Neuron (in vitro differentiated cells): ENCODE measurements around the gene MARCHF3.

Experiments
- H2AFZ ChIP-seq: one replicate; pipeline ENCODE4 v1.6.1; 2013; ENCODE audit warnings: low read depth, mild to moderate bottlenecking, inconsistent platforms, low read length, moderate library complexity
- H3K27me3 ChIP-seq: one replicate; pipeline ENCODE4 v1.6.1; 2013; ENCODE audit warnings: low read length; ENCODE audit not compliant: insufficient read depth
- H3K36me3 ChIP-seq: one replicate; pipeline ENCODE4 v1.6.1; 2013; ENCODE audit warnings: low read length; ENCODE audit not compliant: insufficient read depth
- H3K4me1 ChIP-seq: one replicate; pipeline ENCODE4 v1.6.1; 2013; ENCODE audit warnings: low read length; ENCODE audit not compliant: insufficient read depth
- H3K4me3 ChIP-seq: 2 replicates; pipeline ENCODE4 v1.5.1; 2013; ENCODE audit warnings: mild to moderate bottlenecking, low read length, moderate library complexity
- H3K9me3 ChIP-seq: one replicate; pipeline ENCODE4 v1.6.1; 2013; ENCODE audit warnings: low read length

Gene MARCHF3

DNA sequence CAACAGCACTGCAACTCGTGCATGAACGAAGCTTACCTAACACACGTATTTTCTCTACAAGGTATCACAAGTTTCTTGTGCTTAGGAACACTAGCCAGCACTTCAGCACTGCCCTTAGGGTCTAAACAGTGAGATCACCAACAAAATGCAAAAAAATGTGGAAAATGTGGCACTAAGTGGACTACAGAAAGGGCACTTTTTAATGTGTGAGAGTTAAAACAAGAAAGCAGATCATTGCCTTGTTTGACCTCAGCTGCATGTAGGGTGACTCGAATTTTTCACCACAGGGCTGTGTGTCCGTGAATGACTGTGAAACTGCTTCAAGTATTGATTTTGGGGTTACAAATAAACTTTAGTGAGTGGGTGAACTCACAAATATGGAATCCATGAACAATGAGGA, 90.5 kb downstream of the MARCHF3 start:
- Histone ChIP-seq H3K9me3 (no peaks in the 10 kb centered on the region), H3K27me3 (no peaks in the 10 kb centered on the region), H2AFZ (no peak overlapping the region), H3K4me1 (no peaks in the 10 kb centered on the region), H3K36me3 (no peaks in the 10 kb centered on the region), H3K4me3 (no peak overlapping the region)

DNA sequence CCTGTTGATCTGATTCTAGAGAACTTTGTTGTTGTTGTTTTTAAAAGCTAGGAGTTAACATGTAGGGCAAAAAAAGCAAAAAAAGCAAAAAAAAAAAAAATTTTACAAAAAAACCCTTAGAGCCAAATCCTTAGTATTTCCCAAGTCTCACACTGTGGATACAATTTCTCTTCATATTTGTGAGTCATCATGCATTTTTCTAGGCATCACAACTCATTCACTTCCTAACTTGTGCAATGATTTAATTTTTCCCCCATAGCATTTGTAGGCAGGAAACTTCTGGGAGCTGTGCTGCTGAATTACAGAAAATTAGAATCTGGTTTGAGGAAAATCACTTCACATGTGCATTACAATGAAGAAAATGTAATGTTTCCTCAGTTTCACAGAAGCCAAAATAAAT, 91.9 kb downstream of the MARCHF3 start:
- H2AFZ ChIP-seq, result no peak overlapping the region
- H3K27me3 ChIP-seq, result no peaks in the 10 kb centered on the region
- H3K4me3 ChIP-seq, result no peak overlapping the region
- no peaks in the 10 kb centered on the region for H3K9me3 ChIP-seq
- H3K4me1 ChIP-seq, result no peaks in the 10 kb centered on the region
- no peaks in the 10 kb centered on the region for H3K36me3 ChIP-seq

- Histone ChIP-seq H3K36me3 (no peaks in the 10 kb centered on the region), H3K27me3 (no peaks in the 10 kb centered on the region), H3K4me3 (no peak overlapping the region), H3K9me3 (no peaks in the 10 kb centered on the region), H3K4me1 (no peaks in the 10 kb centered on the region), H2AFZ (no peak overlapping the region)
Observed at GRCh38 chr5:126937771-126938170, 92.6 kb downstream of the MARCHF3 start.

- no peak overlapping the region for H2AFZ ChIP-seq
- H3K9me3 ChIP-seq, result no peaks in the 10 kb centered on the region
- H3K36me3 ChIP-seq, result no peaks in the 10 kb centered on the region
- no peaks in the 10 kb centered on the region for H3K27me3 ChIP-seq
- no peaks in the 10 kb centered on the region for H3K4me1 ChIP-seq
- no peak overlapping the region for H3K4me3 ChIP-seq
Observed at GRCh38 chr5:126936775-126937418, 93.5 kb downstream of the MARCHF3 start.

GRCh38 chr5:126931963-126932660, 98.2 kb downstream of the MARCHF3 start:
- H3K4me1 ChIP-seq, result peaks cover 9% of the 10 kb centered on the region

GRCh38 chr5:126928041-126928440, 102.3 kb downstream of the MARCHF3 start:
- H3K4me3 ChIP-seq, result no peak overlapping the region

More at GRCh38 chr5:126931963-126932660, 98.2 kb downstream of the MARCHF3 start:
- Histone ChIP-seq H3K27me3 (no peaks in the 10 kb centered on the region), H2AFZ (no peak overlapping the region), H3K9me3 (no peaks in the 10 kb centered on the region), H3K4me3 (no peak overlapping the region), H3K36me3 (no peaks in the 10 kb centered on the region)

GRCh38 chr5:126927429-126927828, 102.9 kb downstream of the MARCHF3 start:
- Histone ChIP-seq H3K4me1 (peaks cover 21% of the 10 kb centered on the region), H3K4me3 (no peak overlapping the region), H3K9me3 (no peaks in the 10 kb centered on the region), H3K27me3 (no peaks in the 10 kb centered on the region), H2AFZ (no peak overlapping the region), H3K36me3 (no peaks in the 10 kb centered on the region)

More at GRCh38 chr5:126928041-126928440, 102.3 kb downstream of the MARCHF3 start:
- H2AFZ ChIP-seq, result no peak overlapping the region
- peaks cover 21% of the 10 kb centered on the region for H3K4me1 ChIP-seq
- H3K9me3 ChIP-seq, result no peaks in the 10 kb centered on the region
- no peaks in the 10 kb centered on the region for H3K36me3 ChIP-seq
- H3K27me3 ChIP-seq, result no peaks in the 10 kb centered on the region

DNA sequence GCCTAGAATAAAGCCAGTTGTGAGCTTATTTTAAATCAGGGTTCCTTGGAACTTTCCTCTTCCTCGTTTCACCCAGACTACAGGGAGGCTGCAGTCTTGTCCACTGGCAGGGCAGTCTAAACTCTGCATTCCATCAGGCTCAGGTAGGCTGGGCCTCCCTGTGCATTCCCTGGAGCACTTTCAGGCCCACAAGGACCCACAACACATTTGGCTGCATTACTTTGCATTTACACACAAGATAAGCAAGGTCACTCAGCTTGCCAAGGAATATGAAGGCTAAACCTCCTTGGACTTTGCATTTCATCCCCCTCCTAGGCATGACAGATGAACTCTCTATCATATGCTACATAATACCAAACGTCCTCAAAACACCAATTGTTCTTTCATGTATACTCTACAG, 104.2 kb downstream of the MARCHF3 start:
- no peaks in the 10 kb centered on the region for H3K9me3 ChIP-seq
- H3K36me3 ChIP-seq, result no peaks in the 10 kb centered on the region
- H2AFZ ChIP-seq, result no peak overlapping the region
- H3K4me1 ChIP-seq, result peaks cover 28% of the 10 kb centered on the region
- H3K4me3 ChIP-seq, result no peak overlapping the region
- H3K27me3 ChIP-seq, result no peaks in the 10 kb centered on the region

DNA sequence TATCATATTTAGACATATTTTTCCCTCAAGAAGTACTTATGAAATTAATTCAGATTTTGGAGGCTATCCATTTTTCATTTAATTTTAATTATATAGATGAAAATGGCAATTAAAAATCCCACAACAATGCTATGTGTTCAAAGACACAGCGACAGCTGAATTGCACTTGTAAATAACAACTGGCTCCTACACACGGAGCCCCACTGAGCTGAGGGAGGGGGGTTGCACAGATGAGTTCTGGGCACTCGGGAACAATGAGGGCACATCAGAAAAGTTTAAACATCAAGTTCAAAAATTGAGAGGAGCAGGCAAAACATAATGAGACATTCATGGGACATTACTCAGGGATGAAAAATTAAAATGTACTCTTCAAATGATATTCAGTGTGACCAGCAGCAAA, 104.9 kb downstream of the MARCHF3 start:
- Histone ChIP-seq H2AFZ (no peak overlapping the region), H3K4me1 (peaks cover 24% of the 10 kb centered on the region), H3K36me3 (no peaks in the 10 kb centered on the region), H3K9me3 (no peaks in the 10 kb centered on the region), H3K27me3 (no peaks in the 10 kb centered on the region), H3K4me3 (no peak overlapping the region)

DNA sequence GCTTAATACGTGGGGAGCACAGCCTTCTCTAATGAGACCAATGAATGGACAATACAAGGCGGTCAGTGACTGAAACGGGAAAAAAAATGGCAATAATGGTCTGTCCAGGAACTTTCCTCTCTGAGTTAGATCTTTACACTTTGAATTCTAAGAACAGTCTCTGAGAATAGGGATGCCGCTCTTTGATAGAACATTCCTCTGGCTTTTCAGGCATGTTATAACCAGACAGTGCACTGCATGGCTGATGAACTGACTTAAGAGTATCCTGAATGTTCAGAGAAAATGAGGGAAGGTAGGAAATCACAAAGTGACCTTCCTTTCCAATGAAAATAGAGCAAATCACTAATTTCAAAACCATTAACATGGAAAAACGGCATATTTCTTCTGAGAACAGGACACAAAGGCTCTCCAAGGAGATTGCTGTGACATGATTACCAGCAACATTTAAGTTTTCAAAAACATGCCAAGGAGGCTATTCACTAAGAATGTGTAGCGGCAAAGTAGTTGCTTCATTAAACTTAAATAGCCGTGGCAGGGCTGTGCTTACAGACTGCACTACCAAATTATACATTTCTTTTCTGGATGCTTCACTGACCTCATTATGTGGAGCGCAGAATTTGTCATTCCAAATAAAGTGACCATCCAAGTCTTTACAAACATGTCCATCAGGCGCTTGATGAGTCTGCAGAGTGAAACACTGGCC, 105.9 kb downstream of the MARCHF3 start:
- H3K4me1 ChIP-seq, result peaks cover 25% of the 10 kb centered on the region
- H3K9me3 ChIP-seq, result peaks cover 1% of the 10 kb centered on the region
- no peak overlapping the region for H3K4me3 ChIP-seq
- H3K36me3 ChIP-seq, result no peaks in the 10 kb centered on the region
- no peaks in the 10 kb centered on the region for H3K27me3 ChIP-seq
- H2AFZ ChIP-seq, result no peak overlapping the region

DNA sequence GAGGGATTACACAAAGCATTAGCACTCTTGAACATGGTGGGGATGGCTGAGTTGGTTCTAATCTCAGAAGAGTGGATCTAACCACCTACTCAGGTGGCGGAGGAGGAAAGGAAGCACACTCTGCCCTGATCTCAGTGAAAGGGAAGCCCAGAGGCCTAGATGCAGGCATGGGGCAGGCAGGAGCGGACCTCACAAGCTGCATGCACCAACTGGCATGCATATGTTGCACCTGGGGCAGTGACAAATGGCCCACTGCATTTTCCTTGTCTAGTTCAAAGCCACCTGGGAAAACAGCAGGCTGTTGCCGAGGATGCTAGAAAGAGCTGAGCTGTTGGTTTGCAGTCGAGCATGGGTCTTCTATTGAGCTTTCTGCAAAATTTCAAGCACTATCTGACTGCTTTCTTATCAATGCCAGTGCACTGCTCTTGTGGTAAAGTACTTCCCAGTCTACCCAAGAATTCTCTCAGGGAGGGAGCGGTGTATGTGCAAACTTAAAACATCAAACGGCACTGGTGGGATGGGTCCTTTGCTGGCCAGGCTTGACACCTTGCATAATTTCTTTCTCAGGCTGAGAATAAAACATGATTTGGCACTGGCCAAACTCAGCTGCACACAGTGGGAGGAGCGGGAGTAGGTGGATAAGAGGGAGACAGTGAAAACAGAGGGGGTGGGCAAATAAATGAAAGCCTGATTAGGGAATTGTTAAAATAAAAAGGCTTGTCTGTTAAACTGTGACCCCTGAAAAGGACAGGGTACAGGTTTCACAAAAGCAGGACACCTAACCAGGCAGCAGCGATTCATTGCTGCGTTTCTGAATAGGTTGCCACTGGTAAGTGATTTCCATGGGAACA, 108.9 kb downstream of the MARCHF3 start:
- Histone ChIP-seq H3K36me3 (no peaks in the 10 kb centered on the region), H2AFZ (no peak overlapping the region), H3K27me3 (no peaks in the 10 kb centered on the region), H3K4me3 (no peak overlapping the region), H3K4me1 (peaks cover 43% of the 10 kb centered on the region), H3K9me3 (peaks cover 2% of the 10 kb centered on the region)

DNA sequence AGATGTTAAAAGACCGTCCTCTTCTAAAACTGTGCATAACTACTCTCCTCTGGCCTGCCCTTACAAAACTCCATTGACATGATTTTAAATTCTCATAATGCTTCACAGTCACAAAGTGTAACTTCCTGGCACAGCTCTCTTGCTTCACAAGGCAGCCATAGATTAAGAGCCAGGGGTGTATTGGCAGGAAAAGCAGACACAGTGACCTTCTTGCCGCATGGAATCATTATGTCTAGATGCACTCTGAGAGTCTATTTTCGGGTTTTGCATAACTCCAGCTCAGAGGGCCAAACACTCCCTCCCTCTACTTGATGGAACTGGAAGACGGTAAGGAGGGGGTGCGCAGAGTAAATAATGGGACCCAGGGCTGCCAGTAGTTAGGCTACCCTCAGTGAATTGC, 110.1 kb downstream of the MARCHF3 start:
- H3K4me3 ChIP-seq, result no peak overlapping the region
- H2AFZ ChIP-seq, result no peak overlapping the region
- no peaks in the 10 kb centered on the region for H3K27me3 ChIP-seq
- H3K9me3 ChIP-seq, result peaks cover 2% of the 10 kb centered on the region
- no peaks in the 10 kb centered on the region for H3K36me3 ChIP-seq
- peaks cover 38% of the 10 kb centered on the region for H3K4me1 ChIP-seq

GRCh38 chr5:126919566-126919965, 110.8 kb downstream of the MARCHF3 start:
- Histone ChIP-seq H3K4me1 (peaks cover 38% of the 10 kb centered on the region), H3K4me3 (no peak overlapping the region), H3K9me3 (peaks cover 2% of the 10 kb centered on the region), H3K27me3 (no peaks in the 10 kb centered on the region), H2AFZ (no peak overlapping the region), H3K36me3 (no peaks in the 10 kb centered on the region)
